NCI-H526 (cell line): ENCODE data around the gene ATF7.
"Not testable (repeated sequence)": the region's sequence is repeated elsewhere in the genome, so short reads cannot be mapped to it uniquely, and the experiment has no call there.

Experiments
- DNase-seq, 2 experiments: peaks; one replicate each; lab custom pipeline; 2025; lab: John Stamatoyannopoulos, UW

Gene ATF7

DNA sequence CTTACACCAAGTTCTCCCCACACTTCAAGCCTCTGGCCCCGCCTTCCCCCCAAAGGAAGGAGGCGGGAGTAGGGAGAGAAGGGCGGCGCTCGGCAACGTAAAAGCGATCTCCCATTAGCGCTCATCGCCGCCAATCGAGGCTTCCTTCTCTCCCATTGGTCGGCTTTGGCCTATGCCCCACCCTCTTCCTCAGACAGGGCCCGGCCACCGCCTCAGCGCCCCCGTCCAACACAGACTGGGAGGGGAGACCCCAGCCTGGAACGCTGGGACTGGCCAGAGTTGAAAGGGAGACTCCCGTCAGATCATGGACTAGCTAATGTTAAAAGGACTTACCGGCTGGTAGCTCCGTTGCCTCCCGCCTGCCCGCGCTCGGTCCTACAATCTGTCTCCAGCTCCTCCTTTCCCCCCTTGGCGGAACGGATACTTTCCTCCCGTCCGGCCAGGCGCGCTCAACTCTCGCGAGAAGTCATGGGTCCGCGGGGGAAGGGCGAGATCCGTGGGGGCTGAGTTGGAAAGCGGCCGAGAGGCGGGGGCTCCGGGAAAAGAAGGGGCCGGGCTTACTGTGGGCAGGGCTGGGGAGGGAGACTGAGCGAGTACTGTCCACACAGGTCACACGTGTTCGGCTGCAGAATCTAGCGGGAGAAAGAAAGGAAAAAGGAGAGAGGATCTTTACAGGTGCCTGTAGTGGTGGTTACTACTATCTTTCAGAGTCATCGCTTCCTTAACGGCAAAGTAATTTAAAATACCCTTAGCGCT is at the start of gene ATF7:
ATF7 (minus strand) TSS at position 437 of the 756 bp plus-strand sequence. CDS start 25,382 bp downstream, outside the sequence.
- DNase-seq: peak; percentile 96 to 98

DNA sequence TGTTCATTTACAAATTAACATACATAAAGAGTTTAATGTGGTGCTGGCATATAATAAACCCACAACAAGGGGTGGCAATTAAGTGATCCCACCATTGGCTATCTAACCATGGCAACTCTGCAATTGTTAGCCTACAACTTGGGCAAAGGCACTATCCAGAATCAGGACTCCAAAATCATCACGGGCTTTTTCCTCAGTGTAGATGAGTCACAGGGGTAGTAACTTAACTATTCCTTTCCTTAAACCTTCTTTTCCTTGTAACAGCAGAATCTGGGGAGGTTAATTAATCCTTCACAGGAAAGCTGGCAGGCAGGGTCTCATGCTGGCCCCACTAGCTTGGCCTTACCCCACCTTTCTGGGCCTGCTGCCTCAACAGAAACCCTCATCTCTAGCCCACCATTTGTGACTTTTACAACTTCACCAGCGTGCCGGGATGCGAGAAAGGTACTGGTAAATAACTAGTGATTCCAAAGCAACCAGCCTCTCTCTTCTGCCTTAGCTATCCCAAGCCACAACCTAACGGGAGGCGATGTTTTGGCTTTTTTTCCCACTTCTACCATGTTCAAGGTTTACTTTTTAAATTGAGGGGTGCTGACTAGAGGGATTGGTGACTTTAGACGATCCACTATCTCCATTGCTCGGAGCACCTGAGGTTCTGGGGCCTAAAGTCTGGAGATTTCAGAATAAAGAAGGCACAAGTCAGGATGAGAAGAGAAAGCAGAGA is 49.0 kb upstream of the ATF7 start:
- no peak for DNase-seq

DNA sequence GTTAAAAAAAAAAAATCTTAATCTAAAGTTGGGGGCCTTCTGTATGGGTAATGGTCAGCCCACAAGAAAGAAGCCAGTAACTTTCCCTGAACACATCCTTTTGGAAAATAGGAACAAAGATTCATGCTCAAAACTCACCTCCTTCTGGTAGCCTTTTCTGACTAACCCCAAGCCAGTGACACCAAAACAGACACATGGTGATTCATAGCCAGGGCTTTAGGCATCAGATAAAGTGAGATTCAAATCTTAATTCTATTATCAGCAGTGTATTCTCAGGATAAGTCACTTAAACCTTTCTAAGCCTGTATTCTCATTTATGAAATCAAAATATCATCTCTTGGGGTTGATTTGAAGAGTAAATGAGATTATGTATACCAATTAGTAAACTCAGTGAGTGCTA is 44.8 kb upstream of the ATF7 start:
- no peak for DNase-seq

DNA sequence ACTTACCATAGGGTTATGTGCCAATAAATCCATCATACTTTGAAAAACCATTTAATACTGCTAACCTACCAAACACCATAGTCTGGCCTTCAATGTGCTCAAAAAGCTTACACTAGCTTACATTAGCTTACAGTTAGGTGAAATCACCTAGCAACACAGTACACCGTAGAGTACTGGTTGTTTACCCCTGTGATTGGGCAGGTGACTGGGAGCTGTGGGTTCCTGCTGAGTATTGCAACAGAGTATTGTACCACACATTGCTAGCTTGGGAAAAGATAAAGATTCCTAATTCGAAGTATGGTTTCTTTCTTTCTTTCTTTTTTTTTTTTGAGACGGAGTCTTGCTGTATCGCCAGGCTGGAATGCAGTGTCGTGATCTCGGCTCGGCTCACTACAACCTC is 44.1 kb upstream of the ATF7 start:
- DNase-seq: no peak

DNA sequence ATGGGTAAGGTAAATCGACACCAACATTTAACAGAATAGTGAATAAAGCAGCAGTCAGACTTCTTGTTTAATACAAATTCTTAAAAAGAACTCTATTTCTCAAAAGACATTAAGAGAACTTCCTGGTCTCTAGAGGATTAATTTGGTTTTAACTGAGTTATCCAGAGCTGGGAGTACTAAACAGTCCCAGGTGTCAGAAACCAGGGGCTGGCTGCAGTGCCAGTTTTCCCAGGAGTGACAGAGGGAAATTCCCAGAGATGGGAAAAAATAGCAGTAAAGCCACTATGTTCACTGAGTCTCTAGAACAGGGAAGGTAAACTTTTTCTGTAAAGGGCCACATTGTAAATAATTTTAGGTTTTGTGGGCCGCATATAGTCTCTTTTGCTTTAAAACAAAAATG is 40.9 kb upstream of the ATF7 start:
- no peak for DNase-seq

DNA sequence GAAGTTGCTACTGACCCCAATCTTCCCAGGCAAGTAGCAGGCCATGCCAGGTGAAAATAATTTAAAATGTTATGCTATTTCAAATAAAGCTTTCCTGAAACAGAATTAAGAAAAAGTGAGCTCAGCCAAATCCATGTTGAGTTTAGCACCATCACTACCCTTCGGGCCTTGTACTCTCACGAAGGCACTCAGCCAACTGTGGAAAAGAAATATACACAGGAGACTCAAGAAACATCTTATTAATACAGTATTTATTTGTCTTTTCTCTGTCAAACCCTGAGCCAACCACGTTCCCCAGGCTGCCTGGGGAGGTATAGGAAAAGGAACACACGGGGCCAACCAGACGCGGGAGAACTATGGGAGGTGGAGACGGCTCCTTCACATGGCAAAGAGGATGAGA is 38.8 kb upstream of the ATF7 start:
- DNase-seq: no peak

DNA sequence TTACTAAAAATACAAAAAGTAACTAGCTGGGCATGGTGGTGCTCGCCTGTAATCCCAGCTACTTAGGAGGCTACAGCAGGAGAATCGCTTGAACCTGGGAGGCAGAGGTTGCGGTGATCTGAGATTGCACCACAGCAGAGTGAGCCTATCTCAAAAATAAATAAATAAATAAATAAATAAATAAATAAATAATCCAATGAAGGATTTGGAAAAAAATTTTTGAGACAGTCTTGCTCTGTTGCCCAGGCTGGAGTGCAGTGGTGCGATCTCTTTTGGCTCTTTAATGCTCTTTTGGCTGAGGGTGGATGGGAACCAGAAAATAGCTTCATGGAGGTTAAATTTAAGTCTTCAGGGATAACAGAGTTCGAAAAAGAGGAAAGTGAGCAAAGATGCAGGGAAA is 38.0 kb upstream of the ATF7 start:
- DNase-seq: no peak

DNA sequence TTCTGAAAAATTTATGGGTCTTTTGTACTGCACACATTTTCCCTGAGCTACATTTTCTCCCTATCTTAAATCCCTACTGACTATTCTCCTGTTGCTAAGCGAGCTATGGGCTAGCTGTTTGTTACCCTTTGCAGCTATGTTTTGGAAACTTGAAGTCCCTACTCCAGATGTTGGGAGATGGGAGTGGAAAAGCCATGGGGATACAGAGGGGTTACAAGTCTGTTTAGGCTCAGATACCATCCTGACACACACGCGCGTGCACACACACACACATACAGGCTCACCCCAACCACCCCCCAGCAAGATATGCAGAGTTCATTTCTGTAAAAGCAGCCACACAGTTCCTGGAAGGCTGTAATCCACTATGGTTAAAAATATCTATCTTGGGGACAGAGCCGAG is 33.9 kb upstream of the ATF7 start:
- no peak for DNase-seq

DNA sequence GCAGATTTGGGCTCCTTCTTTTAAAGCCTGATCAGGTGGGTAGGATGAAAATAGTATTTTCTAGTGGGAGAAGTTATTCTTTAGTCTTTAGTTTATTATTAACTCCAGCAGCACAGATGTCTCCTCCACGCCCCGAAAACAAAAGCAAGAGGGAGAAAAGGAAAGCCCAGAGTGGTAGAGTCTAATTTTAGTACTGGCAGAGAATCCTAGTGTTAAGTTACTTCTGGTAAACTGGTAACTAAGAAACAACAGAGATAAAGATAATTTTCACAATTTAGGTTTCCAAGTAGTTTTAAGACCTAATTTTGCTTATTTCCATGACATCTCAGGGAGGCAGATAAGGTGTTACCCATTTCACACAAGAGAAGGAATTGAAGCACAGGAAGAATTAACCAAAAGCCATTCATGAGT is 33.4 kb upstream of the ATF7 start:
- peak; percentile 21 to 47 for DNase-seq

DNA sequence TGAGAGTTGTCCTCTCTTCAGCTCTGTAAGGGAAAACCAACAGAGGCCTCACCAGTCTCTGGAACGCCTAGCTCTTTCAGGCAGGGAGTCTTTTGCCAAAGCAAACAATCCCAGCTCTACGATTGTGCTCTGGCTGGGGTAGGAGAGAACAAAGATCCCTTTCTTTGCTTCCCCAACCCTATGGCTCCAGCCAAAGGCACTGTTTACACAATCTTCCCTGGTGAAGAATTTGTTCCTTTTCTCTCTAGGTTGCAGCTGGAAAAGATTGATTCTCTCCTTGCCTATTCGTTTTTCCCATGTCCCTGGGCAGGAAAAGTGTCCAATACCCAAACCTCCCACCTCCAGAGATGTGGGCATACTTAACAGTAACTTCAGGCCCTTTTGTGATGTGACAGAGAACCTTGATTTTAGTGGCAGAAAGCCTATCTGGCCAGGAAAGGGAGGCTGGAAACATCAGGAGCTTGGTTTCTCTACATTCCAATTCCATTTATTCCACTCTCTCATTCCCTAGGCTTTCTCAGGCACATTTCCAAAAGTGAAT is 32.9 kb upstream of the ATF7 start:
- peak; percentile 93 to 96 for DNase-seq

DNA sequence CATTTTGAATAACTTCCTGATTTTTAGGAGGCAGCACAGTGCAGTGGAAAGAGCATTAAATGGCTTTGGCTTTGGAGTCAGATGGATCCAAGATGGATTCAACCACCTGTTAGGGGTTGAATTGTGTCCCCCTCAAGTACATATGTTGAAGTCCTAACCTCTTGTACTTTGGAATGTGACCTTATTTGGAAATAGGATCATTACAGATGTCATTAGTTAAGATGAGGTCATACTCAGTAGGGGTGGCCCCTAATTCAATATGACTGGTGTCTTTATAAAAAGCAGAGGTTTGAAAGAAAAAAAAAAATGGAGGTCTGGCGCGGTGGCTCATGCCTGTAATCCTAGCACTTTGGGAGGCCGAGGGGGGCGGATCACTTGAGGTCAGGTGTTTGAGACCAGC is 30.9 kb upstream of the ATF7 start:
- no peak for DNase-seq

DNA sequence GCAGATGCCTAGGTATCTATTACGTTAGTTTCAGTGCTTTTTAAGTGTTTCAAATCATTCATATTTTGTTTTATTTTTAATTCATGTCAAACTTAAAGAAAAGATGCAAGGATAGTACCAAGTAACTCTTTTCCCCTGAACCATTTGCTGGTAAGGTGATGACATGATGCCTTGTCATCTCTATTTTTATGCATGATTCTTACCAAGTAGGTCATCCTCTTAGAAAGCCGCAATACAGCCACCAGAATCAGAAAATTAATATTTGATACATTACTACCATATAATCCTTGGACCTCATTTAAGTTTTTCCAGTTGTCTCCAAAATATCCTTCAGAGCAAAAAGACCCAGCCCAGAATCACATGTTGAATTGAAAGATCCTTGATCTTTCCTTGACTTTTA is 27.4 kb upstream of the ATF7 start:
- DNase-seq: no peak

DNA sequence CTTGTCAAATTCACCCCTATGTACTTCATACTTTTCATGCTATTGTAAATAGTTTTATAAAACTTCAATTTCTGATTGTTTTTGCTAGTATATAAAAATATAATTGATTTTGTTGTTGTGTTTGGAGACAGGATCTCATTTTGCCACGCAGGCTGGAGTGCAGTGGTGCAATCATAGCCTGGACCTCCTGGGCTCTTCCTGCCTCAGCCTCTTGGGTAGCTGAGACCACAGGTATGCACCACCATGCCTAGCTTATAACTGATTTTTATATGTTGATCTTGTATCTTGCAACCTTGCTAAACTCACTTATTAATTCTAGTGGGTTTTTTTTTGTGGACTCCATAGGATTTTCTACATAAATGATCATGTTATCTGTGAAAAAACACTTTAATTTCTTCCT is 26.2 kb upstream of the ATF7 start:
- DNase-seq: no peak

DNA sequence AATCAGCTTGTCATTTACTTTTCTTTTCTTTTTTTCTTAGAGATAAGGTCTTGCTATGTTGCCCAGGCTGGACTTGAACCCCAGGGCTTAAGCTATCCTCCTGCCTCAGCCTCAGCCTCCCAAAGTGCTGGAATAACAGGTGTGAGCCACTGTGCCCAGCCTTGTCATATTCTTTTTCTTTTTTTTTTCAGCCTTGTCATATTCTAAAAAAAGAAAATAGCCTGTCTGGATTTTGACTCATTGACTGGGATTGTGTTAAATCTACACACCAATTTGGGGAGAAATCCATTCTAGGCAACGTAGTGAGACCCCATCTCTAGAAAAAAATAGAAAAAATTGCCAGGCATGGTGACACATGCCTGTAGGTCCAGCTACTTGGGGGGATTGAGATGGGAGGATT is 25.6 kb upstream of the ATF7 start:
- no peak for DNase-seq

DNA sequence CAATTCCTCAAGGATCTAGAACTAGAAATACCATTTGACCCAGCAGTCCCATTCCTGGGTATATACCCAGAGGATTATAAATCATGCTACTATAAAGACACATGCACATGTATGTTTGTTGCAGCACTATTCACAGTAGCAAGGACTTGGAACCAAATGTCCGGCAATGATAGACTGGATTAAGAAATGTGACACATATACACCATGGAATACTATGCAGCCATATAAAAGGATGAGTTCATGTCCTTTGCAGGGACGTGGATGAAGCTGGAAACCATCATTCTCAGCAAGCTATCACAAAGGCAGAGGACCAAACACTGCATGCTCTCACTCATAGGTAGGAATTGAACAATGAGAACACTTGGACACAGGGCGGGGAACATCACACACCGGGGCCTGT is 20.1 kb upstream of the ATF7 start:
- DNase-seq: not testable (repeated sequence)

DNA sequence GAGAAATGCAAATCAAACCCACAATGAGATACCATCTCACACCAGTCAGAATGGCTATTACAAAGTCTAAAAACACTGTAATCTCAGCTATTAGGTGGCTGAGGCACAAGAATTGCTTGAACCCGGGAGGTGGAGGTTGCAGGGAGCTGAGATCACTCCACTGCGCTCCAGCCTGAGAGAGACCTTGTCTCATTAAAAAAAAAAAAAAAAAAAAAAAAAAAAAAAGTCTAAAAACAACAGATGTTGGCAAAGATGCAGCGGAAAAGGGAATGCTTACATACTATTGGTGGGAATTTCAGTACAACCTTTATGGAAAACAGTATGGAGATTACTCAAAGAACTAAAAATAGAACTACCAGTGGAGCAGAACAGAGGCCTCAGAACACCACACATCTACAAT is 19.0 kb upstream of the ATF7 start:
- DNase-seq: peak in 1 of 2 experiments; percentile 22

DNA sequence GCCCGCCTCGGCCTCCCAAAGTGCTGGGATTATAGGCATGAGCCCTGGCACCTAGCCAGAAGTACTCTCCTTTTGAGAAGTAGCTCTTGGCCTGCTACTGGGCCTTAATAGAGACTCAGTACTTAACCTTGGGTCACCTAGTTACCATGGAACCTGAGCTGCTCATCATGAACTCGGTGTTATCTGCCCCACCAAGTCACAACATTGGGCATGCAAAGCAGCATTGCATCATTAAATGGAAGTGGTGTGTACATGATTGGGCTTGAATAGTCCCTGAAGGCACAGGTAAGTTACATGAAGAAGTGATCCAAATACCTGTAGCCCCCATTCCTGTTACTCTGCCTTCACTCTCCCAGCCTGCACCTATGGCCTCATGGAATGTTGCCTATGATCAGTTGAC is 18.0 kb upstream of the ATF7 start:
- peak in 1 of 2 experiments; percentile 15 for DNase-seq

DNA sequence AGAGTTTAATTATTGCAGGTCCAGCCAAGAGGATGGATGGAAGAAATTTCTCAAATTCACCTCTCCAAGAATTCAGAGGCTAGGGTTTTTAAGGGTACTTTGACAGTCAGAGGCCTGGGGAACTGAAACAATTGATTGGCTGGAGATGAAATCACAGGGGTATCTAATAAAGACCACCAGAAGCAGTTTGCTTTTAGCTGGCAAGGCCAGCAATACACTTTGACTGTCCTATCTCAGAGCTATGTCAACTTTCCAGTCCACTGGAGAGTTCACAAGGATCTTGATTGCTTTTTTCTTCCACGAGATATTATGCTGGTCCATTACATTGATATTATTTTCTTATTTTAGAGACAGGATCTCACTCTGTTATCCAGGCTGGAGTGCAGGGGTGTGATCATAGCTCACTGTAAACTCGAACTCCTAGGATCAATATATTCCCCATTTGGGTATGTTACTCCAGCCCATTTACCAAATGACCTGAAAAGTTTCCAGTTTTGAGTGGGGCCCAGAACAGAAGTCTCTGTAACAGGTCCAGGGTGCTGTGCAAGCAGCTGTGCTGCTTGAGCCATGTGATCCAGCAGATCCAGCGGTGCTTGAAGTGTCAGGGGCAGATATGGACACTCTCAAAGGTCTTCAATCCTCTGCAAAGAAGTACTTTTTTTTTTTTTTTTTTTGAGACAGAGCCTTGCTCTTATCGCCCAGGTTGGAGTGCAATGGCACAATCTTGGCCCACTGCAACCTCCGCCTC is 17.2 kb upstream of the ATF7 start:
- DNase-seq: no peak

DNA sequence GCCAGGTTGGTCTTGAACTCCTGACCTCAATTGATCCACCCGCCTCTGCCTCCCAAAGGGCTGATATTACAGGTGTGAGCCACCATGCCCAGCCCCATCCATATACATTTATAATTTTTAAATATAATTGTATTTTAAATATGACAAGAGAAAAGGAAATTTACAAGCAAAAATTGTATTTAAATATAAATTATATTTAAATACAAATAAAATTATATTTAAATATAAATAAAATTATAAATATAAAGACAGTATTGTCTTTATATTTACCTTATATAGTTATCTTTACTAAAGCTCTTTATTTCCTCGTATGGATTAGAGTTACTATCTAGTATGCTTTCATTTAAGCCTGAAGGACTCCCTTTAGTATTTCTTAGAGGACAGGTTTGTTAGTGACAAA is 11.9 kb upstream of the ATF7 start:
- DNase-seq: no peak

DNA sequence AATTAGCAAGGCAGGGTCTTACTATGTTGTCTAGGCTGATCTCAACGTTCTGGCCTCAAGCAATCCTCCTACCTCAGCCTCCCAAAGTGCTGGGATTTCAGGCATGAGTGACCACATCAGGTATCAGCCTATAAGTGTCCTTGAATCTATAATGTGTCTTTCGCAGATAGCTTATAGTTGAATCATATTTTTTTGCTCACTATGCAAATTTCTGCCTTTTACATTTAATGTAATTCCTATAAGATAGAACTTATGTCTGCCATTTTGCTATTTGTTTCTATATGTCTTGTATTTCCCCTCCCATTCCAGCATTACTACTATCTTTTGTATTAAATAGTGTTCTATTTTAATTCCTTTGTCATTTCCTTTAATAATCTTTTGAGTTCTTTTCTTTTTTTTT is 10.5 kb upstream of the ATF7 start:
- DNase-seq: no peak

DNA sequence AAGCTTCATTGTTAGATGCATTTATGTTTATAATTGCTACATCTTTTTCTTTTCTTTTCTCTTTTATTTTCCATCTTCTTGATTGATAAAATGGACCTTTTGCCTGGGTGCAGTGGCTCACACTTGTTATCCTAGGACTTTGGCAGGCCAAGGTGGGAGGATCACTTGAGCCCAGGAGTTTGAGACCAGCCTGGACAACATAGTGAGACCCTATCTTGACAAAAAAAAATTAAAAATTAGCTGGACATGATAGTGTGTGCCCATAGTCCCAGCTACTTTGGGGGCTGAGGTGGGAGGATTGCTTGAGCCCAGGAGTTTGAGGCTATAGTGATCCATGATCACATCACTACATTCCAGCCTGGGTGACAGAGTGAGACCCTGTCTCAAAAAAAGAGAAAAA is 9.5 kb upstream of the ATF7 start:
- DNase-seq: not testable (repeated sequence)

DNA sequence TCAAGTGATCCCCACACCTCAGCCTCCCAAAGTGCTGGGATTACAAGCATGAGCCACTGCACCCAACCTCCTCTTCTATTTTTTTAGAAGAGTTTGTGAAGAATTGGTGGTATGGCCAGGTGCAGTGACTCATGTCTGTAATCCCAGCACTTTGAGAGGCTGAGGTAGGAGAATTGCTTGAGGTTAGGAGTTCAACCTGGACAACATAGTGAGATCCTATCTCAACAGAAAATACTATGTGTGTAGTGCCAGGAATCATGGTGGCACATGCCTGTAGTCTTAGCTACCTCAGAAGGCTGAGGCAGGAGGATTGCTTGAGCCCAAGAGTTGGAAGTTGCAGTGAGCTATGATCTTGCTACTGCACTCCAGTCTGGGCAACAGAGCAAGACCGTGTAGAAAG is 5.5 kb upstream of the ATF7 start:
- no peak for DNase-seq

DNA sequence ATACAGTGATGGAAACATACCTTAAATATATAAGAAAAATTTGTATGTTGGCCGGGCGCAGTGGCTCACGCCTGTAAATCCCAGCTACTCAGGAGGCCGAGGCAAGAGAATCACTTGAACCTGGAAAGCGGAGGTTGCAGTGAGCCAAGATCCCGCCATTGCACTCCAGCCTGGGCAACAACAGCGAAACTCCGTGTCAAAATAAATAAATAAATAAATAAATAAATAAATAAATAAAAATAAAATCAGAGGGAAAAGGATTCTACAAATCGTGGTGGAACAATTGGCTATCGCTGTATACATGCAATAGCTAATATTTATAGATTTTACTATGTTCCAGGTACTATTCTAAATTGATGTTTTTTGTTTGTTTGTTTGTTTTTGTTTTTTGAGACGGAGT is 1.7 kb upstream of the ATF7 start:
- no peak for DNase-seq
